Fibroblast of lung (primary cell): ENCODE results near the gene NCKAP5.

Experiments used
- CTCF ChIP-seq, 2 donors: IDR thresholded peaks in 1 of 2; conservative IDR thresholded peaks in 1 of 2; 1 replicate in 1 of 2; 2 replicates in 1 of 2; pipeline ENCODE4 v1.5.1; 2011 to 2012; ENCODE audit warnings: low read length in 2 of 2, control low read depth in 1 of 2, inconsistent platforms in 1 of 2, low read depth in 1 of 2, mild to moderate bottlenecking in 1 of 2
- EZH2 ChIP-seq: IDR thresholded peaks from 2 replicates; pipeline ENCODE4 v1.5.1; 2012; ENCODE audit warnings: low read length, control low read depth, mild to moderate bottlenecking; ENCODE audit errors: missing control alignments

- no peak for TF ChIP-seq CTCF (conservative IDR thresholded peaks at IDR 0.05 in 1 of 2, IDR thresholded peaks at IDR 0.05 in 1 of 2; ENCODE audit: low read depth in 1 of 2, low read length in 2 of 2)
- no peak for TF ChIP-seq EZH2
These were observed 596.8 kb downstream of the NCKAP5 start for GRCh38 chr2:132971310-132972061.
